ENCODE measurements around the gene MPPED2. TPM values are rescaled to one million over a fixed set of nuclear protein-coding genes. Genes with fewer than 3 reads are reported as not detected.

MPPED2 gene
- total RNA-seq, 3 donors from 2014 or later (not counting 1 experiment from before 2014, with no cell fraction given) = 0.99 to 4.2 (median 2.5) TPM

- no peaks in the 10 kb centered on the region for H3K36me3 Mint-ChIP-seq
- ATAC-seq = no peak
- no peak overlapping the region for H3K4me3 ChIP-seq (ENCODE audit: low read length)
- peaks cover 7 to 8% of the 10 kb centered on the region in 2 donors for H3K4me1 Mint-ChIP-seq
- H3K27ac ChIP-seq (ENCODE audit: low read length) = no peak overlapping the region
- intact Hi-C loops (cut with micrococcal nuclease) = no loop called here
- no peaks in the 10 kb centered on the region for H3K9me3 ChIP-seq (ENCODE audit: control insufficient read depth, insufficient read depth, low read length)
- H3K4me1 ChIP-seq (ENCODE audit: control insufficient read depth, insufficient read depth, low read length) = no peaks in the 10 kb centered on the region
- 74% methylated on average over 1 of the region's 1 CpG for WGBS (ENCODE audit: insufficient coverage)
- H3K36me3 ChIP-seq (ENCODE audit: control insufficient read depth, insufficient read depth, low read length) = no peaks in the 10 kb centered on the region
- H3K27me3 ChIP-seq (ENCODE audit: control insufficient read depth, insufficient read depth, low read length) = no peaks in the 10 kb centered on the region
- no peak for DNase-seq
- TF ChIP-seq CTCF (IDR thresholded peaks at IDR 0.05) = no peak
- H3K4me3 Mint-ChIP-seq = no peak overlapping the region
- no peaks in the 10 kb centered on the region for H3K9me3 Mint-ChIP-seq
- peaks cover 0 to 4% of the 10 kb centered on the region in 2 donors for H3K27me3 Mint-ChIP-seq (ENCODE audit: low read depth in 2 of 2)
- no peak overlapping the region for H3K27ac Mint-ChIP-seq
Observed at GRCh38 chr11:30451167-30451566, 135.0 kb downstream of the MPPED2 start.

DNA sequence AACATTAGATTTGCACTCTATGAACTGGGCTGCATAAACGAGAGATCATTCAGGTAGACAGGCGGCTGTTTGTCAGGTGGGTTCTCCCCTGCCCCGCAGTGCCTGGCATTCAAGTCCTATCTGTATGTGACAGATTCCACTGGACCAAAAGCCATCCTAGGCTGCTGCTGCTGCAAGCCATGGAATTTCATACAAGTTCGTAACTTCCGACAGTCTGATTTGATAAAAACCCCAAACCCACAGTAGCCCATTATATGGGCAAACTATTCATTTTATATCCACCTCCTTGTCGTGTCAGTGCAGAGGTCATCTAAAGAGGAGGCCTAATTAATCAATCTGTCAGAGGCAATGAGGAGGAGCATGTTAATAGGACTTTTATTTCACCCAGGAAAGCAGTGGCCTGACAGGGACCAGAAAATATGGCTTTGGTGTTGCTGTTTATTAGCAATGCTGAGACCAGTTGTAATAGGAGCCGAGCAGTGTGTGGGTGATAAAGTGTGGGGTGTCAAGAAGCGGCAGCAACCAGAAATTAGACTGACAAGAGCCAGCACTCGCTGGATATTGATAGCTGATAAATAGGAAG is 139.0 kb downstream of the MPPED2 start:
- Mint-ChIP-seq H3K36me3 (no peaks in the 10 kb centered on the region), H3K27ac (no peak overlapping the region), H3K27me3 (ENCODE audit: low read depth in 2 of 2) (peaks cover 0 to 2% of the 10 kb centered on the region in 2 donors), H3K4me3 (no peak overlapping the region), H3K9me3 (no peaks in the 10 kb centered on the region), H3K4me1 (peaks cover 2 to 4% of the 10 kb centered on the region in 2 donors)
- no peaks in the 10 kb centered on the region for H3K4me1 ChIP-seq (ENCODE audit: control insufficient read depth, insufficient read depth, low read length)
- DNase-seq = no peak
- ATAC-seq = no peak
- no peak overlapping the region for H3K27ac ChIP-seq (ENCODE audit: low read length)
- no peak for TF ChIP-seq CTCF (IDR thresholded peaks at IDR 0.05)
- H3K27me3 ChIP-seq (ENCODE audit: control insufficient read depth, insufficient read depth, low read length) = no peaks in the 10 kb centered on the region
- no peaks in the 10 kb centered on the region for H3K36me3 ChIP-seq (ENCODE audit: control insufficient read depth, insufficient read depth, low read length)
- H3K4me3 ChIP-seq (ENCODE audit: low read length) = no peak overlapping the region
- no peaks in the 10 kb centered on the region for H3K9me3 ChIP-seq (ENCODE audit: control insufficient read depth, insufficient read depth, low read length)
- WGBS (ENCODE audit: insufficient coverage) = 89% methylated on average over 9 of the region's 9 CpGs
- intact Hi-C loops (cut with micrococcal nuclease) = no loop called here

- no peaks in the 10 kb centered on the region for H3K4me1 Mint-ChIP-seq
- WGBS (ENCODE audit: insufficient coverage) = 91% methylated on average over 6 of the region's 7 CpGs
Observed at GRCh38 chr11:30446520-30446919, 139.6 kb downstream of the MPPED2 start.

More at GRCh38 chr11:30446520-30446919, 139.6 kb downstream of the MPPED2 start:
- Mint-ChIP-seq H3K9me3 (no peaks in the 10 kb centered on the region), H3K27ac (no peak overlapping the region), H3K36me3 (no peaks in the 10 kb centered on the region), H3K4me3 (no peak overlapping the region), H3K27me3 (ENCODE audit: low read depth in 2 of 2) (peaks cover 0 to 2% of the 10 kb centered on the region in 2 donors)
- TF ChIP-seq CTCF (IDR thresholded peaks at IDR 0.05) = no peak
- DNase-seq (no peak), ATAC-seq (no peak)
- Histone ChIP-seq H3K9me3 (ENCODE audit: control insufficient read depth, insufficient read depth, low read length) (no peaks in the 10 kb centered on the region), H3K27me3 (ENCODE audit: control insufficient read depth, insufficient read depth, low read length) (no peaks in the 10 kb centered on the region), H3K4me1 (ENCODE audit: control insufficient read depth, insufficient read depth, low read length) (no peaks in the 10 kb centered on the region), H3K36me3 (ENCODE audit: control insufficient read depth, insufficient read depth, low read length) (no peaks in the 10 kb centered on the region), H3K4me3 (ENCODE audit: low read length) (no peak overlapping the region), H3K27ac (ENCODE audit: low read length) (no peak overlapping the region)
- intact Hi-C loops (cut with micrococcal nuclease) = no loop called here

Data from natural killer cell (primary cell).